GM18526 (cell line): ENCODE measurements around the gene VANGL1.

Experiments
- POLR2A ChIP-seq: IDR thresholded peaks from 3 replicates; pipeline ENCODE4 v1.6.1; 2011; ENCODE audit not compliant: insufficient read length; ENCODE audit errors: extremely low read depth

Gene VANGL1

GRCh38 chr1:115641762-115642167, at the start of gene VANGL1:
VANGL1 (plus strand) TSS chr1:115641970; CDS start chr1:115651414, 9,444 bp downstream.
- peak; percentile 45 for TF ChIP-seq POLR2A

DNA sequence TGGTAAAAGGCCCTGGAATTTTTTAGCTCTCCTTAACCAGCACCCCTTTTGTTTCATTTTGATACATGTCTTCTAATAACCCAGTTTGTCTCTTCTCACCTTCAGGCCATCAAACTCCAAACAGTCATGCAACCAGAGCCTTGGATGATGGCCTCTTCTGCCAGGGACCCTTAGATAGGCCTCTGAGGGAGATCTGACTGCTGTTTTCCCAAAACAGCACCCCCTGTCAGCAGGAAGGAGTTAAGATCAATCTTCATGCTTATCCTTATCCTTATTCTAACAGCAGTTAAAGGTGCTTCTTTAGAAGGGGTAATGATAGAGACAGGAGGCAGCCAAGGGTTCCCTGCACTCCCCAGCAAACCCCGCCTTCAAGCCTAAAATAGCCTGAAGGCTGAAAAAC, 49.5 kb upstream of the VANGL1 start:
- TF ChIP-seq POLR2A = no peak

- TF ChIP-seq POLR2A = no peak
These were observed 48.2 kb upstream of the VANGL1 start for GRCh38 chr1:115593365-115594259.

DNA sequence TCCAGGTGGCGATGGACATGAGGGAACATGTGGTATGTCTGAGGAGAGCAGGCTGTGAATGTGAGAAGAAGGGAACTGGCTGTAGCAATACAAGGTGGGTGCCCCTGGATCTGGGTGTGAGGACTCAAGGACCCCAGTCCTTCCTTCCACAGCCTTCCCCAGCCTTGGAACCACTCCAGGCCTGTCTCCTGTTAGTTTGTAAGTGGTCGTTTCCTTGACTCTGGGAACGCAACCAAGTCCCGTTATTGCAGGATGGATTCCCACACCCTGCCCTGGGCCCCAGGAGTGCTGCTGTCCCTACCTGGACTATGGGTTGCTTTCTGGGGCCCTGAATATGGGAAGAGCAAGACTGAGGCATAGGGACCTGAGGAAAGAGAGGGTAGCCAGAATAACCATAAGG, 47.2 kb upstream of the VANGL1 start:
- no peak for TF ChIP-seq POLR2A

DNA sequence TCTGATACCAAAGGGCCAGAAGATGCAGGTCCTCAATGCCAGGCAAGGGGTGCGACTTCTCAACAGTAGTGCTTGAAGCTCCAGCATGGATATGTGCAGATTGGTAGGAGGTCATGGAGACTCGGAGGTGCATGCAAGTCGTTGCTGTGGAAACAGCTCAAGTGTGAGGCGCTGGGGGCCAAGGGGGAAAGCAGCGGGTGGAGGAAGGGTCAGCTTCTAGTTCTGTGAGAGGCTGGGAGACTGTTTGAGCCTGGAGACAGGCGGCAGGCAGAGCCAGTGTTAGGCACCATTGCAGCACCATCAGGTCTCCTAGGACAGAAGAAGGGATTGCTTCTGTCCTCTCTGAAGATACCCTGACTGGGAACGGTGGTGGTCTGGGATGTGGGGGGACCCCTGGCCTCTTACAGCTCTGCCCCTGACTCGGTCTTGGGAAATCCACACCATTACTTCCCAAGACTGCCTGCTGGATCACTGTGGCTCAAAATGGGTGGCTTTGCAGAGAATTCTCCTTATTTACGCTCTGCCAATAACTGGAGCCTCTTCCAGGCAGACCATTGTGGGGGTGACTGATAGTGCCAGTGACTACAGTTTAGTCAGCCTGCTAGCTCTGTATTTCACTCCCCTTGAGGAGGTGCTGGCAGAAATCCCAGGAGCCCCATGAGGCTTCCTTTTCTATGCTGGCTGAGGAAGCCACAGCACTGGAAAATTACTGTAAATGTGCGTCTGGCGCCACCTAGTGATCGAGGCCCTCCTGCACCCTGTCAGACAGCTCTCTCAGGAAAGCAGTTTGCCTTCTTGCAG, 46.3 kb upstream of the VANGL1 start:
- TF ChIP-seq POLR2A = no peak

- TF ChIP-seq POLR2A = no peak
These were observed 45.5 kb upstream of the VANGL1 start for GRCh38 chr1:115596080-115596780.

- TF ChIP-seq POLR2A = no peak
These were observed 37.3 kb upstream of the VANGL1 start for GRCh38 chr1:115604508-115604907.

GRCh38 chr1:115606305-115606704, 35.5 kb upstream of the VANGL1 start:
- no peak for TF ChIP-seq POLR2A

DNA sequence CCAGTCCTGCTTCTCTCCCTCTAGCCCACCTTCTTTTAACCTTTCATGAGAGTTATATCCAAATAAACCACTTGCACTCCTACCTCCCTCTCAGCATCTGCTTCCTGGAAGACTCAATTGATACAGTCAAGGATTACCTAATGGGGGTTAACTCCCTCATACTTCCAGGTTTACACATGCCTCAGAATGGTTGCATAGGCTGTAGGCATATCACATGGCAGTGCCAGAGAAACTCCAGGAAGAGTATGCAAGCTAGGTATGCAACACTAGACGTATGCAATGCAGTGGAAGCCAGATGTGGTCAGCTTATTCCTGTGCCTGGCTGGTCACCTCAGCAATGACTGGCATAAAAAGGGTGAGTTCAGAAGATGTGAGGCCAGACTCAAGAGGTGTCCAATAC, 32.7 kb upstream of the VANGL1 start:
- TF ChIP-seq POLR2A = no peak

GRCh38 chr1:115613767-115614166, 28.0 kb upstream of the VANGL1 start:
- TF ChIP-seq POLR2A = no peak

- no peak for TF ChIP-seq POLR2A
These were observed 21.3 kb upstream of the VANGL1 start for GRCh38 chr1:115620453-115620852.

- TF ChIP-seq POLR2A = no peak
These were observed 20.8 kb upstream of the VANGL1 start for GRCh38 chr1:115620950-115621349.

DNA sequence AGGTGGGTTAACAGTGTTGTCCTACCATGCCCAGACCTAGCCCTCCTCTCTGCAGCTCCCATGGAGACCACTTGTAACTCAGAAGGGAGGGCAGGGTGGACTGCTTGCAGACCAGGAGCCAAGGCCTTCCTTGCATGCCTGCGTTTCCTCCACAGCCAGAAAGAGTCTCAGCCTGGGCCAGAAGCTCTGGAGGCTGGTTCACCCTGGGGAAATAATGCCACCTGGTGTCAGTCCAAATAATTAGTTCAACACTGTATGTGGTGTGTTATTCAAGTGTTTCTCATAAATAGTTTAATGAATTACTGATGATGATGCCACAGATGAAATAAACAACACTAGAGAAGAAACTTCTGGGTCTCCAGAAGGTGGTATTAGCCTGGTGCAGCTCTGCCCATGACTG, 16.9 kb upstream of the VANGL1 start:
- no peak for TF ChIP-seq POLR2A

DNA sequence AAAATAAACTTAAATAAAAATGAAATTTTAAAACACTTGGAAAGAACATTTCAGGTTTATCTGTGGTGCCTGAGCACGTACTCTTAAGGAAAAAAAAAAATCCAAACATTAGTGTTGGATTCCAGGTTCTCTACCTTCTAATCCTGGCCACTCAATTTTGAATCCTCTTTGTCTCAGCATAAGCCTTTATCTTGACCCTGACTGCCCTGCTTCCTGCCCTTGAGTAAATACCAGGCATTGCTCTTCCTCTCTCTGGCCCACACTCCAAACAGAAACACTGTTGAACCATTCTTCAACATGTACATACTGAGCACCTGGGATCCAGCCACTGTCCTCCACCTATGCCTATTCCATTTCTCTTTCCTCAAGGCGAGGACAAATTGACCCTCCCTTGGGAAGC, 11.4 kb upstream of the VANGL1 start:
- no peak for TF ChIP-seq POLR2A

- no peak for TF ChIP-seq POLR2A
These were observed 9.3 kb upstream of the VANGL1 start for GRCh38 chr1:115632251-115633026.
